Caco-2 (cell line): ENCODE data around the gene FHIP1A. TPM values are rescaled to one million over a fixed set of nuclear protein-coding genes. Genes with fewer than 3 reads are reported as not detected.

Source experiments
- BruUV-seq: library from RNA; stranded (reverse); fragments of 400-500 nt; replicated peaks from 2 replicates; lab custom pipeline; 2021; lab: Mats Ljungman, UMichigan
- CTCF ChIA-PET: fragments of 300-600 bp; sonication (Branson Sonifier 250); formaldehyde crosslinking; loops from one replicate; lab custom pipeline; 2022; ENCODE audit warnings: antibody characterized with exemption; lab: Charles Lee
- POLR2A ChIA-PET: fragments of 300-600 bp; sonication (Branson Sonifier 250); formaldehyde crosslinking; loops from one replicate; lab custom pipeline; 2022; ENCODE audit warnings: antibody characterized with exemption; lab: Charles Lee
- DNase-seq, 2 experiments: peaks; one replicate each; pipeline versions ENCODE4 v3.0.0 to v3.0.0-alpha.2; 2020 to 2022
- H3K27me3 ChIP-seq: replicated peaks from 2 replicates; pipeline ENCODE4 v1.6.0; 2011; ENCODE audit warnings: low read length; ENCODE audit not compliant: control insufficient read depth, insufficient read depth
- H3K36me3 ChIP-seq: 2 replicates; pipeline ENCODE4 v1.5.1; 2011; ENCODE audit warnings: low read length; ENCODE audit not compliant: control insufficient read depth, insufficient read depth
- H3K4me1 ChIP-seq: fragments of 250-450 bp; sonication (Bioruptor Pico); 2 replicates; pipeline ENCODE4 v1.5.1; 2020; ENCODE audit warnings: mild to moderate bottlenecking
- H3K4me3 ChIP-seq: 2 replicates; pipeline ENCODE4 v1.5.1; 2011; ENCODE audit warnings: low read depth, mild to moderate bottlenecking, control low read depth, low read length
- H3K9me3 ChIP-seq: fragments of 250-450 bp; sonication (Bioruptor Pico); 2 replicates; pipeline ENCODE4 v1.5.1; 2020; ENCODE audit warnings: mild to moderate bottlenecking, moderate library complexity
- H3K27ac Mint-ChIP-seq: one replicate; pipeline ENCODE4 v1.8.0; 2022; ENCODE audit warnings: mixed read lengths; ENCODE audit not compliant: unreplicated experiment
- H3K27me3 Mint-ChIP-seq: one replicate; pipeline ENCODE4 v1.8.0; 2022; ENCODE audit warnings: mixed read lengths; ENCODE audit not compliant: insufficient read depth, unreplicated experiment
- H3K36me3 Mint-ChIP-seq: one replicate; pipeline ENCODE4 v1.8.0; 2022; ENCODE audit warnings: mild to moderate bottlenecking, mixed read lengths; ENCODE audit not compliant: insufficient read depth, unreplicated experiment
- H3K4me1 Mint-ChIP-seq: one replicate; pipeline ENCODE4 v1.8.0; 2022; ENCODE audit warnings: low read depth, mixed read lengths; ENCODE audit not compliant: unreplicated experiment
- H3K4me3 Mint-ChIP-seq: one replicate; pipeline ENCODE4 v1.8.0; 2022; ENCODE audit warnings: mild to moderate bottlenecking, moderate library complexity, mixed read lengths; ENCODE audit not compliant: unreplicated experiment
- H3K9me3 Mint-ChIP-seq: one replicate; pipeline ENCODE4 v1.8.0; 2022; ENCODE audit warnings: mixed read lengths; ENCODE audit not compliant: unreplicated experiment
- CTCF ChIP-seq, 2 experiments: fragments of 200-600 bp in 1 of 2; IDR thresholded peaks; 1 replicate in 1 of 2; 2 replicates in 1 of 2; pipeline versions ENCODE4 v1.5.1 to v1.8.0; 2011 to 2022; ENCODE audit warnings: antibody characterized with exemption in 1 of 2, control low read depth in 1 of 2, inconsistent platforms in 1 of 2, low read depth in 1 of 2, low read length in 1 of 2, mild to moderate bottlenecking in 1 of 2, moderate library complexity in 1 of 2; ENCODE audit not compliant: insufficient read depth in 1 of 2, severe bottlenecking in 1 of 2, unreplicated experiment in 1 of 2
- intact Hi-C: fragments of 100-400 bp; cut with micrococcal nuclease; formaldehyde crosslinking; loops from one replicate; pipeline ENCODE4 v1.10.0; 2022; ENCODE audit not compliant: unreplicated experiment
- total RNA-seq: library from RNA; stranded (reverse); gene quantifications from 2 replicates; pipeline ENCODE4 v1.2.3, GENCODE V29; 2022

FHIP1A gene
- total RNA-seq, 1 experiment from 2014 or later: 22.3 TPM

DNA sequence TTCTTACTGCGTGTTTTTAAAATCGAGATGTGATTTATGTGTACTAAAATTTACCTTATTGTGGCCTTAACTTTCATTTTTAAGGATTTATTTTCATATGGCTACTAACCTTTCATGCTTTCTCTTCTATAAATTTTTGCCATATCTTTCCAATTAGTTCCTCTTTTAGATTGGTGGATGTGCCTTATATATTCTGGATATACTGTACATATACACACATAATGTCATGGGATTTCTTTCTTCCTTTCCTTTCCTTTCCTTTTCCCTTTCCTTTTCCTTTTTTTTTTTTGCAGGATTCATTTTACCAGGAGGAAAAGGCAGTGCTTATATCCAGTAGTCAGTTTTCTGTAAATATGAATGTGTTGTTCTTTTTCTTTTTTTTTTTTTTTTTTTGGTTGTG lies 37.2 kb downstream of the FHIP1A start:
- Histone ChIP-seq H3K27me3 (no peaks in the 10 kb centered on the region), H3K9me3 (no peaks in the 10 kb centered on the region), H3K4me3 (no peak overlapping the region), H3K36me3 (no peaks in the 10 kb centered on the region), H3K4me1 (peaks cover 7% of the 10 kb centered on the region; the same call in 1 of the 2 replicates)
- intact Hi-C loops: no loop called here
- Mint-ChIP-seq H3K27me3 (no peaks in the 10 kb centered on the region), H3K36me3 (no peaks in the 10 kb centered on the region), H3K27ac (no peak overlapping the region), H3K4me3 (no peak overlapping the region), H3K4me1 (peaks cover 8% of the 10 kb centered on the region), H3K9me3 (no peaks in the 10 kb centered on the region)
- DNase-seq: no peak
- BruUV-seq: no TSS peak
- CTCF ChIA-PET: no interaction called here
- TF ChIP-seq CTCF (IDR thresholded peaks at IDR 0.05; ENCODE audit: insufficient read depth in 1 of 2, low read depth in 1 of 2, low read length in 1 of 2, severe bottlenecking in 1 of 2, unreplicated experiment in 1 of 2): no peak
- POLR2A ChIA-PET: no interaction called here

DNA sequence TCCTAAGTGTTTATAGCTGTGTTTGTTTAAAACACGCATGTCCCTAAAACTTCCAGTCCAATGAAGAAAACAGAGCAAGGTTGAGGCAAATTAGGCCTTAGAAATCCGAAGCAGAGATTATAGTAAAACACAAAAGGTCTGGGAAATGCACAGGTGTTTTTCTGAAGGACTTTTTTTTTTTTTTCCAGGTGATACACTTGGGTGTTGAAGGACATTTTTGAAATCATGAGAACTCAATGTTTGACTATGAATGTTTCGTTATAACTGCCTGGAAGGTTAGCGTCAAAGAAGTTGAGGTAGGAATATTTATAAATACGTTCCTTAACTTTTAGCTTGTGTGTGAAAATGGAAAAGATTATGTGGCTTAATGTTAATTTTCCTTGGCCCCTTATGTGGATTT lies 45.5 kb downstream of the FHIP1A start:
- no peaks in the 10 kb centered on the region for H3K27me3 Mint-ChIP-seq
- intact Hi-C loops: no loop called here
- H3K4me3 Mint-ChIP-seq: no peak overlapping the region
- no peak overlapping the region for H3K27ac Mint-ChIP-seq
- CTCF ChIA-PET: no interaction called here
- peaks cover 5% of the 10 kb centered on the region for H3K4me1 ChIP-seq
- no peak for DNase-seq
- no peaks in the 10 kb centered on the region for H3K36me3 Mint-ChIP-seq
- H3K9me3 Mint-ChIP-seq: no peaks in the 10 kb centered on the region
- POLR2A ChIA-PET: no interaction called here
- peaks cover 2% of the 10 kb centered on the region for H3K4me1 Mint-ChIP-seq
- no peaks in the 10 kb centered on the region for H3K36me3 ChIP-seq
- no peaks in the 10 kb centered on the region for H3K27me3 ChIP-seq
- H3K4me3 ChIP-seq: no peak overlapping the region
- no TSS peak for BruUV-seq
- no peaks in the 10 kb centered on the region for H3K9me3 ChIP-seq
- no peak for TF ChIP-seq CTCF (IDR thresholded peaks at IDR 0.05; ENCODE audit: insufficient read depth in 1 of 2, low read depth in 1 of 2, low read length in 1 of 2, severe bottlenecking in 1 of 2, unreplicated experiment in 1 of 2)

DNA sequence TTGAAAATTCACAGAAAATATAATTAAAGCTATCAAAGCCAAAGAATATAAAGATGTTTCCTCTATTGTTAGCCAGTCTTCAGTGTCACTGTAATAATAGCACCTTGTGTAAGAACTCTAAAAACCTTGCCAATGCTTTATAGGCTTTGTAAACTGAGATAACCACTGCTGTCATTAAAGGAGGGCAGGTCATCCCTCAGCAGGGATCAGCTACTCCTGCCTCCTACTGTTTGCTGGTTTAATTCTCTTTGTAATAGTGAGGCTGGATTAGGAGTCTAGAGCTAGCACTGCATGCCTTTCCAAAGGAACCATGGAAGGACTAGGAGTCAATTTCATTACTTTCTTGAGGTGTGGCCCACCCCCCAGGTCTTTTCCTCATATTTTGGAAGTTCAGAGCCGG lies 46.2 kb downstream of the FHIP1A start:
- Histone ChIP-seq H3K27me3 (no peaks in the 10 kb centered on the region), H3K4me1 (peaks cover 10% of the 10 kb centered on the region), H3K36me3 (no peaks in the 10 kb centered on the region), H3K9me3 (no peaks in the 10 kb centered on the region), H3K4me3 (no peak overlapping the region)
- Mint-ChIP-seq H3K4me3 (no peak overlapping the region), H3K9me3 (no peaks in the 10 kb centered on the region), H3K27me3 (no peaks in the 10 kb centered on the region), H3K4me1 (peaks cover 6% of the 10 kb centered on the region), H3K36me3 (no peaks in the 10 kb centered on the region), H3K27ac (no peak overlapping the region)
- BruUV-seq: no TSS peak
- DNase-seq: no peak
- TF ChIP-seq CTCF (IDR thresholded peaks at IDR 0.05; ENCODE audit: insufficient read depth in 1 of 2, low read depth in 1 of 2, low read length in 1 of 2, severe bottlenecking in 1 of 2, unreplicated experiment in 1 of 2): no peak
- POLR2A ChIA-PET: no interaction called here
- CTCF ChIA-PET: no interaction called here
- intact Hi-C loops: no loop called here
